ENCODE data around the gene CNTNAP5. TPM values are rescaled to one million over a fixed set of nuclear protein-coding genes. Genes with fewer than 3 reads are reported as not detected.

Gene CNTNAP5
- total RNA-seq, 1 donor from 2014 or later, result not detected

- H3K36me3 Mint-ChIP-seq (ENCODE audit: unreplicated experiment), result no peaks in the 10 kb centered on the region
- DNase-seq (ENCODE audit: extremely low spot score, unreplicated experiment), result no peak
- H3K27me3 Mint-ChIP-seq (ENCODE audit: unreplicated experiment), result no peaks in the 10 kb centered on the region
- H3K4me3 Mint-ChIP-seq (ENCODE audit: unreplicated experiment), result no peak overlapping the region
- H3K27ac Mint-ChIP-seq (ENCODE audit: unreplicated experiment), result no peak overlapping the region
- H3K9me3 Mint-ChIP-seq (ENCODE audit: unreplicated experiment), result peaks cover 43% of the 10 kb centered on the region
- TF ChIP-seq CTCF (IDR thresholded peaks at IDR 0.05), result no peak
- H3K4me1 Mint-ChIP-seq (ENCODE audit: unreplicated experiment), result no peaks in the 10 kb centered on the region
These were observed 854.6 kb downstream of the CNTNAP5 start for GRCh38 chr2:124879640-124880039.

GRCh38 chr2:124880995-124881394, 855.9 kb downstream of the CNTNAP5 start:
- Mint-ChIP-seq H3K4me3 (ENCODE audit: unreplicated experiment) (no peak overlapping the region), H3K27ac (ENCODE audit: unreplicated experiment) (no peak overlapping the region), H3K4me1 (ENCODE audit: unreplicated experiment) (no peaks in the 10 kb centered on the region), H3K27me3 (ENCODE audit: unreplicated experiment) (no peaks in the 10 kb centered on the region), H3K36me3 (ENCODE audit: unreplicated experiment) (no peaks in the 10 kb centered on the region), H3K9me3 (ENCODE audit: unreplicated experiment) (peaks cover 43% of the 10 kb centered on the region)
- TF ChIP-seq CTCF (IDR thresholded peaks at IDR 0.05), result no peak
- no peak for DNase-seq (ENCODE audit: extremely low spot score, unreplicated experiment)

GRCh38 chr2:124882423-124882822, 857.3 kb downstream of the CNTNAP5 start:
- Mint-ChIP-seq H3K36me3 (ENCODE audit: unreplicated experiment) (no peaks in the 10 kb centered on the region), H3K27me3 (ENCODE audit: unreplicated experiment) (no peaks in the 10 kb centered on the region), H3K9me3 (ENCODE audit: unreplicated experiment) (peaks cover 51% of the 10 kb centered on the region), H3K4me1 (ENCODE audit: unreplicated experiment) (no peaks in the 10 kb centered on the region), H3K4me3 (ENCODE audit: unreplicated experiment) (no peak overlapping the region), H3K27ac (ENCODE audit: unreplicated experiment) (no peak overlapping the region)
- TF ChIP-seq CTCF (IDR thresholded peaks at IDR 0.05), result no peak
- DNase-seq (ENCODE audit: extremely low spot score, unreplicated experiment), result no peak

GRCh38 chr2:124883595-124883994, 858.5 kb downstream of the CNTNAP5 start:
- H3K4me1 Mint-ChIP-seq (ENCODE audit: unreplicated experiment), result no peaks in the 10 kb centered on the region
- no peak overlapping the region for H3K4me3 Mint-ChIP-seq (ENCODE audit: unreplicated experiment)
- H3K9me3 Mint-ChIP-seq (ENCODE audit: unreplicated experiment), result peaks cover 47% of the 10 kb centered on the region
- no peak for TF ChIP-seq CTCF (IDR thresholded peaks at IDR 0.05)
- DNase-seq (ENCODE audit: extremely low spot score, unreplicated experiment), result no peak
- no peaks in the 10 kb centered on the region for H3K27me3 Mint-ChIP-seq (ENCODE audit: unreplicated experiment)
- H3K27ac Mint-ChIP-seq (ENCODE audit: unreplicated experiment), result no peak overlapping the region
- H3K36me3 Mint-ChIP-seq (ENCODE audit: unreplicated experiment), result no peaks in the 10 kb centered on the region

- no peak overlapping the region for H3K4me3 Mint-ChIP-seq (ENCODE audit: unreplicated experiment)
- no peak for TF ChIP-seq CTCF (IDR thresholded peaks at IDR 0.05)
- no peak overlapping the region for H3K27ac Mint-ChIP-seq (ENCODE audit: unreplicated experiment)
- DNase-seq (ENCODE audit: extremely low spot score, unreplicated experiment), result no peak
- peaks cover 47% of the 10 kb centered on the region for H3K9me3 Mint-ChIP-seq (ENCODE audit: unreplicated experiment)
- H3K27me3 Mint-ChIP-seq (ENCODE audit: unreplicated experiment), result no peaks in the 10 kb centered on the region
- no peaks in the 10 kb centered on the region for H3K4me1 Mint-ChIP-seq (ENCODE audit: unreplicated experiment)
- no peaks in the 10 kb centered on the region for H3K36me3 Mint-ChIP-seq (ENCODE audit: unreplicated experiment)
These were observed 859.2 kb downstream of the CNTNAP5 start for GRCh38 chr2:124884315-124884714.
